Measurements from ENCODE around the gene OGDH. TPM values are rescaled to one million over a fixed set of nuclear protein-coding genes. Genes with fewer than 3 reads are reported as not detected.
A peak's percentile ranks its signal among the peaks of the same experiment; 100 is the strongest.

The OGDH gene
- total and polyA plus RNA-seq, 2 of the 4 experiments (the other 2 are of a cell fraction): 47.4 to 56.5 TPM

- Histone ChIP-seq H3K4ac (ENCODE audit: low read depth, low read length) (peak overlapping the region; percentile 90), H2BK5ac (ENCODE audit: low read depth, low read length, poor library complexity, severe bottlenecking) (peak overlapping the region; percentile 85), H3K18ac (ENCODE audit: low read depth, low read length) (peak overlapping the region; percentile 89), H3K27me3 (ENCODE audit: control insufficient read depth, insufficient read depth, low read length) (no peaks in the 10 kb centered on the region), H4K20me1 (ENCODE audit: insufficient read depth, low read length) (no peaks in the 10 kb centered on the region), H2BK20ac (ENCODE audit: low read depth, low read length) (peak overlapping the region; percentile 97), H3K9ac (ENCODE audit: low read depth, low read length) (peak overlapping the region; percentile 12; the same call in 1 of the 2 replicates), H3K56ac (ENCODE audit: extremely low read depth, insufficient read depth, low read length) (peak overlapping the region; percentile 70), H4K91ac (ENCODE audit: insufficient read depth, low read depth, low read length) (peak overlapping the region; percentile 98), H3K9me1 (ENCODE audit: insufficient read depth, low read length) (peaks cover 36% of the 10 kb centered on the region), H4K8ac (ENCODE audit: low read depth in 2 of 2, low read length in 2 of 2) (peak overlapping the region; percentile 84 to 98), H3K14ac (replicated peaks; ENCODE audit: low read depth, low read length) (peak overlapping the region; percentile 81), H2AK5ac (ENCODE audit: low read depth, low read length) (peak overlapping the region; percentile 96), H2AK9ac (replicated peaks; ENCODE audit: low read depth, low read length, poor library complexity) (peak overlapping the region; percentile 96), H4K5ac (ENCODE audit: low read depth, low read length) (peak overlapping the region; percentile 93), H2AFZ (replicated peaks; ENCODE audit: low read length, poor library complexity) (peak overlapping the region; percentile 63), H3K4me3 (ENCODE audit: insufficient read depth, low read depth, low read length) (no peak overlapping the region), H2BK15ac (ENCODE audit: low read depth, low read length) (peak overlapping the region; percentile 96), H3K36me3 (ENCODE audit: control insufficient read depth, insufficient read depth, low read length) (no peaks in the 10 kb centered on the region), H2BK120ac (ENCODE audit: low read depth, low read length) (peak overlapping the region; percentile 96), H3K9me3 (ENCODE audit: control insufficient read depth, insufficient read depth, low read length) (no peaks in the 10 kb centered on the region), H3K27ac (ENCODE audit: insufficient read depth, low read length) (peak overlapping the region; percentile 93), H3K4me1 (ENCODE audit: control insufficient read depth, insufficient read depth, low read length) (peaks cover 30% of the 10 kb centered on the region), H3K4me2 (ENCODE audit: low read depth, low read length) (peak overlapping the region; percentile 9; the same call in 1 of the 2 replicates), H3K23ac (ENCODE audit: low read depth, low read length) (peak overlapping the region; percentile 72), H3K79me1 (ENCODE audit: low read depth in 1 of 2, low read length in 2 of 2) (peaks cover 18 to 68% of the 10 kb centered on the region in 2 experiments)
- POLR2A ChIA-PET (ENCODE audit: unreplicated experiment): no interaction called here
- DNase-seq (peak; percentile 75), ATAC-seq (ENCODE audit: low read depth) (peak; percentile 76)
- BruUV-seq (replicated peaks): no TSS peak
- dilution Hi-C loops (cut with HindIII; ENCODE audit: low sequenced_read_pairs, unreplicated experiment): no loop called here
- TF ChIP-seq MAZ (IDR thresholded peaks at IDR 0.05; ENCODE audit: borderline replicate concordance, low read depth, low read length) (peak; percentile 73; the same call in 1 of the 2 replicates), RFX5 (IDR thresholded peaks at IDR 0.05; ENCODE audit: low read depth, low read length) (no peak), NFE2L2 (IDR thresholded peaks at IDR 0.05; ENCODE audit: low read depth, low read length) (no peak), FOS (IDR thresholded peaks at IDR 0.05; ENCODE audit: low read depth, low read length) (peak; percentile 67), CEBPB (IDR thresholded peaks at IDR 0.05; ENCODE audit: low read depth, low read length) (no peak)
- 76% methylated on average over 2 of the region's 5 CpGs; no CpG with 5 or more reads in 1 of the 2 experiments for WGBS, 2 experiments (ENCODE audit: extremely low coverage in 2 of 2, insufficient read length in 1 of 2)
- in situ Hi-C loops (cut with MboI; ENCODE audit: low sequenced_read_pairs): no loop called here
- intact Hi-C loops (cut with micrococcal nuclease): no loop called here
- CTCF ChIA-PET: interaction anchor here (0.6 kb wide), 1 partner anchor 455 kb away, joined by 4 read pairs; no protein-coding TSS in a partner anchor
Measured at GRCh38 chr7:44638611-44639557, 32.5 kb downstream of the OGDH start.

Data from IMR-90 (cell line).